OCI-LY3 (cell line): Measurements from ENCODE around the gene KPRP.

Experiments used
- H2AFZ ChIP-seq: fragments of 200-600, 300-600 bp; shearing (Covaris generic); 2 replicates; pipeline ENCODE4 v1.6.0; 2014; ENCODE audit warnings: antibody characterized with exemption, low read depth, low read length
- H3K27ac ChIP-seq: fragments of 200-600, 300-600 bp; sonication (generic); 2 replicates; pipeline ENCODE4 v1.5.1; 2014; ENCODE audit warnings: mild to moderate bottlenecking, low read length, moderate library complexity, mixed read lengths
- H3K27me3 ChIP-seq: fragments of 200-600, 300-600 bp; sonication (generic); 2 replicates; pipeline ENCODE4 v1.6.1; 2014; ENCODE audit warnings: low read depth, low read length, mixed read lengths
- H3K36me3 ChIP-seq: fragments of 200-600, 300-600 bp; sonication (generic); replicated peaks from 2 replicates; pipeline ENCODE3; 2014; ENCODE audit warnings: low read depth, low read length, mixed read lengths
- H3K4me1 ChIP-seq: fragments of 300-600, 200-600 bp; sonication (generic); 2 replicates; pipeline ENCODE4 v1.6.1; 2014; ENCODE audit warnings: low read length, mixed read lengths
- H3K4me2 ChIP-seq: fragments of 200-600, 300-600 bp; sonication (generic); 2 replicates; pipeline ENCODE4 v1.6.1; 2014; ENCODE audit warnings: low read length, mixed read lengths
- H3K4me3 ChIP-seq: fragments of 300-600, 200-600 bp; sonication (generic); 2 replicates; pipeline ENCODE4 v1.5.1; 2014; ENCODE audit warnings: antibody characterized with exemption, mild to moderate bottlenecking, low read length, moderate library complexity
- H3K79me2 ChIP-seq: fragments of 300-600, 200-600 bp; shearing (Covaris generic); 2 replicates; pipeline ENCODE4 v1.6.1; 2014; ENCODE audit warnings: mild to moderate bottlenecking, low read length, mixed read lengths
- H3K9ac ChIP-seq: fragments of 300-600, 200-600 bp; shearing (Covaris generic); 2 replicates; pipeline ENCODE4 v1.6.0; 2014; ENCODE audit warnings: mild to moderate bottlenecking, low read length, moderate library complexity
- H3K9me3 ChIP-seq: fragments of 200-600, 300-600 bp; shearing (Covaris generic); 2 replicates; pipeline ENCODE4 v1.6.1; 2014; ENCODE audit warnings: low read length, mixed read lengths; ENCODE audit not compliant: insufficient read depth
- H4K20me1 ChIP-seq: fragments of 200-600, 300-600 bp; sonication (generic); 2 replicates; pipeline ENCODE4 v1.6.1; 2016; ENCODE audit warnings: low read length, mixed read lengths; ENCODE audit not compliant: insufficient read depth
- CTCF ChIP-seq: fragments of 200-600, 300-600 bp; sonication (generic); IDR thresholded peaks from 2 replicates; pipeline ENCODE4 v1.5.1; 2014; ENCODE audit warnings: antibody characterized with exemption, low read length, low read depth
- EZH2phosphoT487 ChIP-seq: fragments of 200-600 bp; shearing (Covaris generic); IDR thresholded peaks from 2 replicates; pipeline ENCODE4 v1.6.1; 2018; ENCODE audit warnings: antibody characterized with exemption, mixed run types, low read depth

Gene KPRP

GRCh38 chr1:152752225-152752624 lies 5.6 kb upstream of the KPRP start:
- Histone ChIP-seq H3K4me2 (no peak overlapping the region), H3K27ac (no peak overlapping the region), H2AFZ (no peak overlapping the region), H3K9me3 (no peaks in the 10 kb centered on the region), H3K9ac (no peak overlapping the region), H3K4me1 (no peaks in the 10 kb centered on the region), H3K27me3 (peaks cover 60% of the 10 kb centered on the region), H3K79me2 (no peaks in the 10 kb centered on the region), H3K4me3 (no peak overlapping the region), H3K36me3 (no peaks in the 10 kb centered on the region), H4K20me1 (no peaks in the 10 kb centered on the region)
- TF ChIP-seq EZH2phosphoT487 (no peak), CTCF (no peak)

GRCh38 chr1:152753586-152753985 lies 4.2 kb upstream of the KPRP start:
- Histone ChIP-seq H3K27me3 (peaks cover 56% of the 10 kb centered on the region), H3K79me2 (no peaks in the 10 kb centered on the region), H3K4me3 (no peak overlapping the region), H2AFZ (no peak overlapping the region), H3K36me3 (no peaks in the 10 kb centered on the region), H3K4me1 (no peaks in the 10 kb centered on the region), H3K27ac (no peak overlapping the region), H3K9ac (no peak overlapping the region), H3K4me2 (no peak overlapping the region), H3K9me3 (no peaks in the 10 kb centered on the region), H4K20me1 (no peaks in the 10 kb centered on the region)
- TF ChIP-seq CTCF: no peak
- TF ChIP-seq EZH2phosphoT487: no peak

- no peak for TF ChIP-seq EZH2phosphoT487
- no peak for TF ChIP-seq CTCF
- Histone ChIP-seq H3K27me3 (peaks cover 41% of the 10 kb centered on the region), H2AFZ (no peak overlapping the region), H4K20me1 (no peaks in the 10 kb centered on the region), H3K9me3 (no peaks in the 10 kb centered on the region), H3K4me3 (no peak overlapping the region), H3K4me1 (no peaks in the 10 kb centered on the region), H3K79me2 (no peaks in the 10 kb centered on the region), H3K27ac (no peak overlapping the region), H3K36me3 (no peaks in the 10 kb centered on the region), H3K9ac (no peak overlapping the region), H3K4me2 (no peak overlapping the region)
Observed at GRCh38 chr1:152756872-152757271, 953 bp upstream of the KPRP start.

GRCh38 chr1:152758636-152759035 lies 811 bp downstream of the KPRP start:
- Histone ChIP-seq H3K27ac (no peak overlapping the region), H3K4me3 (no peak overlapping the region), H3K9me3 (no peaks in the 10 kb centered on the region), H2AFZ (no peak overlapping the region), H3K4me1 (no peaks in the 10 kb centered on the region), H3K36me3 (no peaks in the 10 kb centered on the region), H3K79me2 (no peaks in the 10 kb centered on the region), H4K20me1 (no peaks in the 10 kb centered on the region), H3K27me3 (peaks cover 31% of the 10 kb centered on the region), H3K4me2 (no peak overlapping the region), H3K9ac (no peak overlapping the region)
- TF ChIP-seq EZH2phosphoT487 (no peak), CTCF (no peak)
